Ammon's horn (tissue), 1 donor: ENCODE results near the gene ACAA1.
A peak's percentile ranks its signal among the peaks of the same experiment; 100 is the strongest.

Experiments used
- DNase-seq: peaks from one replicate; pipeline ENCODE4 v3.0.0-alpha.2; 2016; ENCODE audit warnings: low spot score

Gene ACAA1

DNA sequence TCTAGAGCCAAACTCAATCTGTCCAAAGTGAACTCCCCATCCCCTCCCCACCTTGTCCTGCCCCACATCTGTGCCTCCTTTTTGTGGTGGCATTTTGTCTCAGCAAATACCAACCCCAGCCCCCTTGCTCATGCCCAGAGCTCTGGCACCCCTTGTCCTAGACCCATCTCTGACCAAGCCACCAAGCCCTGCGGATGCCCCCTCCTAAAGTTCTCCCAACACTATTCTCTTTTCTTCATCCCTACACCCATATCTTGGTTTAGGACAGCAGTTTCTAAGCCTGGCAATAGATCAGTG, 17.7 kb downstream of the ACAA1 start:
- DNase-seq, result no peak

- DNase-seq, result no peak
Measured at GRCh38 chr3:38118421-38119247, 18.3 kb downstream of the ACAA1 start.

DNA sequence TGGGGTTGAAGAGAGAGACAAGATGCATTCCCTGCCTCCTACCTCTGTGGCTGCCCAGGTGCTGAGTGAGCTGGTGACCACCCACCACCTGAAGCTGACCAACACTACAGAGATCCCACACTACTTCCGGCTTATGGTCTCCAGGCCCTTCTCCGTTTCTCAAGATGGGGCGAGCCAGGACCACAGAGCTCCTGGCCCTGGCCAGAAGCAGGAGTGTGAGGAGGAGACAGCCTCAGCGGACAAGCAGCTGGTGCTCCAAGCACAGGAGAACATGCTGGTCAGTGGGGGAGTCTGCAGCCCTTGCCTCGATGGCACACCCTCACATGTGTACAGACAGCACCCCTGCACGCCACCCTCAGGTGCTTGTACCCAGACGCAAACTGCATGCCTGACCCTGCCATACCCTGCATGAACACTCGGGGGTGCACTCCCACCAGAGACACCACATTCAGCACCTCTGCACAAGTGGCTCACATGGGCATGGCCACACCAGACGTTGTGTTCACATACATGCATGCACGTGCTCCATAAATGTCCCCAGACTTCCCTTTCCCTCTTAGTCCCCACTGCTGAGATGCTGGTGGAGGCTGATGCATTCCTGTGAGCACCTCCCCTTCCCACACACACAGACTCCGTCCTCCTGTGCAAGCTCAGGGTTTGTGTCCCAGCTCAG, 19.0 kb downstream of the ACAA1 start:
- DNase-seq, result peak; percentile 63

DNA sequence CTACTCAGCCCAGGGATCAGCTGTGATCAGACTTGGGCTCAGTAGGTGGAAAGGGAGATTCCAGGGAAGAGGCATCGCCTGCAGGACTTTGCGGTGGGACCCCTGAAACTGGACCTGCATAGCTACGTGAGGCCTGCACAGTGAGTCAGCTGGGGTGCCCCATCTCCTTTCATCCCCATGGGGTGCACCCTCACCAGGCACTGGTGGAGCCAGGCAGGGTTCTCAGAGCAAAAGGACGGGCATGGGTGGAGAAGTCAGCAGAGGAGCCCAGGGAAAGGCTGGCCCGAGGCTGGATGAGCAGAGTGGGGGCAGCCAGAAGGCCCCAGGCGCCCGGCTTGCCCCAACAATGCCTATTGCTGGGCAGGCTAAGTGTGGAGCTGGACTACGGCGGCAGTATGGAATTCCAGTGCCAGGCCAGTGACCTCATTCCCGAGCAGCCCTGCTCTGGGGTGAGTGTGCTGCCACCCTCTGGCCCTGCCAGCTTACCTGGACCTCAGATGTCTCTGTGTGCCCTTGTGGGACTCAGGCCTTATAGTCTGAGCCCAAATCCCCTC, 19.7 kb downstream of the ACAA1 start:
- no peak for DNase-seq

DNA sequence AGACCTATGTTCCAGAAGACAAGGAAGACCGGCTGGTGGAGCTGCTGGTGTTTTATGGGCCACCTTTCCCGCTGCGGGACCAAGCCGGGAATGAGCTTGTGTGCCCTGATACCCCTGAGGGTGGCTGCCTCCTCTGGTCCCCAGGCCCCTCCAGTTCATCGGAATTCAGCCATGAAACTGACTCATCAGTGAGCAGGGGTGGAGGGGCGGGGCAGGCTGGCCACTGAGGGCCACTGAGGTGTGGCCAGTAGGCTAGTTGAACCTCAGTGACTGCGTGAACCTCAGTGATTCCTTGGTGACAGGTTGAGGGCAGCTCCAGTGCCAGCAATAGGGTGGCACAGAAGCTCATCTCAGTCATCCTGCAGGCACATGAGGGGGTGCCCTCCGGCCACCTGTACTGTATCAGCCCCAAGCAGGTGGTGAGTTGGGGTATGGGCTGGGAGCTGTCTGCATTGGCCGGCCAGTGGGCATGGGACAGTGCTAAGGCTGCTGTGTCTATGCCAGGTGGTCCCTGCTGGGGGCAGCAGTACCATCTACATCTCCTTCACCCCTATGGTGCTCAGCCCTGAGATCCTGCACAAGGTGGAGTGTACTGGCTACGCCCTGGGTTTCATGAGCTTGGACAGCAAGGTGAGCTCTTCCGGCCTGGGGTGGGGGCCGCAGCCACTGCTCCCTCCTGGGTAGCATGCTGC, 20.3 kb downstream of the ACAA1 start:
- no peak for DNase-seq

DNA sequence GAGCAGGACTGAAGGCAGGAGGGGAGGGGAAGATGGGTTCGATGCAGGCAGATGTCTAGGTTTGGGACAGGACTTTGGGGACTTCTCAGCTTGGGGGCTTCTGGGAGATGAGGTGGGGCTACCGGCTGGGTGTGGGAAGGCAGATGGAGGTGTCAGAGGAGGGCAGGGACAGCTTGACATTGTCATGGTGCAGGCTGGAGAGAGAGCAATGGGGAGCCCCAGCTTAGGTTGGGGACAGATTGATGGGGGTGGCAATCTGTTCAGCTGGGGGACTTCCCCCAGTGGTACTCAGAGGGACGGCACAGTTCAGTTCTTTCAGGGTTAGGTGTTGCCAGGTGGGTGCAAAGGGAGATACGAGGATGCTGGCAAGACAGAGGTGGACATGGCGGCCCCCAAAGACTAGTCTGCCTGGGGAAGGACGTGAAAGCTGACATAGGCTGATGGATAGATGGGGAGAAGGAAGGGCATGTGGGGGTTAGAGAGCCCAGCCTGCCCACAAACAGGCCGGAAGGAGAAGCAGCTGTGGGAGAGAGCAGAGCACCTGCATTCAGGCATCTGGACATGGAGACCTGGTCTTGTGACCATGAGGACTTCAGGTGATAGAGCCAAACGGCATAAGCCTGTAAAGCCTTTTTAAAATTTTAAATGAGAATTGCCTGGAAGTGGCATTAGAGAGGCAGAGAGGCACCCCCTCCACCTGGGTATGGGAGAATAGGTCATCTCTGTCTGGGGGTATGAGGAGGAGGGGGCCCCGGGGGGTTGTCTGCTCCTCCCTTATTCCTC, 21.1 kb downstream of the ACAA1 start:
- DNase-seq, result no peak

DNA sequence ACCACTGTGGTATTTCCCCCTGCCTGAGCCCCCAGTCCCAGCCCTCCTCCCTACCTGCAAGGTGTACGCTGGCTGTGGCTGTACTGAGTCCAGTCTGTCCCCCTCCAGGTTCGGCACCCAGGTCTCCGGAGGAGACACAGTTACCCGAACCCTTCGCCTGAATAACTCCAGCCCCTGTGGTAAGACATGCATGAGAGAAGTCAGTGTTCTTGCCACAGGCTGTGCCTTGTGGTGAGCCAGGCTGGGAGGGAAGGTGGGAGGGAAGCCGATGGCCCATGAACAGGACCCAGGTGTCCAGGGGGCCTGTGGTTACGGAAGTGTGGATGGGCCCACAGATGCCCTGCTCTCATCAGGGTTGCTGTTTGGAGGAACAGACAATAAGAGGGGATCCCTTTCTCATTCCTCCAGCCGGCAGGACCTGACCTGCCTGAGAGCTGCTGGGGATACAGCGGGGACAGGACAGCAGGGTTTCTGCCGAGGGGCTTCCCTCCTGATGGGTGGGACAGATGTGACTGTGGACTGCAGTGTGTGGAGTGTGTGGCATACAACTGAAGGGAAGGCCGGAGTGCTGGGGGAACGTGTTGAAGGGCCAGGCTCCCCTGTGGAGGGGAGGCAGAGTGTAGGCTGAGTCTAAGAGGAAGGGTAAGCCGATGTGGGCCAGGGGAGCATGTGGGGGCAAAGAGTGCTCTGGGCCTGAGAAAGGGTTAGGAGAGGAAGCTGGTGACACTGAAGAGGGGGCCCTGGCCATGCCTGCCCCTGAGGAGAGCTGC, 21.9 kb downstream of the ACAA1 start:
- DNase-seq, result no peak

DNA sequence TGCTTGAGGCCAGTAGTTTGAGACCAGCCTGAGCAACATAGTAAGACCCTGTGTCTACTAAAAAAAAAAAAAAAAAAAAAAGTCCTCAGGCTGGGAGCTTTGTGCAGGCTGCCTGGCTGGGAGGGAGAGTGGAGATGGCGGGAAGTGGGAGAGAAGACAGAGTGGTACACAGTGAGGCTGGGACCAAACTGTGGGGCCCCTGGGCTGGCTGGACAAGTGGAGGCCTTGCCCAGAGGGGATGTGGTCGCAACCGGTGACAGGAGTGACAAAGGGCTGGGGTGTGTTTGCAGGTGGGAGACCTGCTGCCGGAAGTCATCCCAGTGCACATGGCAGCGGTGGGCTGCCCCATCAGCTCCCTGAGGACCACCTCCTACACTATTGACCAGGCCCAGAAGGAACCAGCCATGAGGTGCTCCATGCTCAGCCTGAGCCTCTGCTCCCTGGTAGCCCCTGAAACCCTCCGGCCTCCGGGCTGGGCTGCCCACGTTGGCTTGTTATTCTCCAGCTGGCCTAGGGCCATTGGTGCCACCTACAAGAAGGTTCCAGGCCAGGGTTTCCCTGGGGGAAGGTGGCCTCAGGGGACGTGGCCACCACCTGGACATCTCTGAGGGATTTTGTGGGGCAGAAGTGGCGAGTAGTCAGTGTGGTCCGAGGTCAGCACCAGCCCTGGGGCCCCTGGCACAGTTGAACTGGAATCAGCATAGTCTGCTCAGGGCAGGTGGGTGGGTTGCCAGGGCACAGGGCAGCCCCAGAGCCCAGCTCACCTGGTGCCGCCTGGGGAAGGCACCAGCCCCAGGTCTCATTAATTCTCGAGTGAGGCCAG, 22.7 kb downstream of the ACAA1 start:
- DNase-seq, result no peak

- DNase-seq, result no peak
Measured at GRCh38 chr3:38112378-38112761, 24.6 kb downstream of the ACAA1 start.

- DNase-seq, result no peak
Measured at GRCh38 chr3:38111696-38112377, 25.1 kb downstream of the ACAA1 start.

- DNase-seq, result no peak
Measured at GRCh38 chr3:38111201-38111600, 25.7 kb downstream of the ACAA1 start.

GRCh38 chr3:38110314-38111050, 26.4 kb downstream of the ACAA1 start:
- DNase-seq, result no peak

GRCh38 chr3:38109580-38110313, 27.2 kb downstream of the ACAA1 start:
- DNase-seq, result no peak

- DNase-seq, result no peak
Measured at GRCh38 chr3:38108649-38109579, 28.0 kb downstream of the ACAA1 start.

DNA sequence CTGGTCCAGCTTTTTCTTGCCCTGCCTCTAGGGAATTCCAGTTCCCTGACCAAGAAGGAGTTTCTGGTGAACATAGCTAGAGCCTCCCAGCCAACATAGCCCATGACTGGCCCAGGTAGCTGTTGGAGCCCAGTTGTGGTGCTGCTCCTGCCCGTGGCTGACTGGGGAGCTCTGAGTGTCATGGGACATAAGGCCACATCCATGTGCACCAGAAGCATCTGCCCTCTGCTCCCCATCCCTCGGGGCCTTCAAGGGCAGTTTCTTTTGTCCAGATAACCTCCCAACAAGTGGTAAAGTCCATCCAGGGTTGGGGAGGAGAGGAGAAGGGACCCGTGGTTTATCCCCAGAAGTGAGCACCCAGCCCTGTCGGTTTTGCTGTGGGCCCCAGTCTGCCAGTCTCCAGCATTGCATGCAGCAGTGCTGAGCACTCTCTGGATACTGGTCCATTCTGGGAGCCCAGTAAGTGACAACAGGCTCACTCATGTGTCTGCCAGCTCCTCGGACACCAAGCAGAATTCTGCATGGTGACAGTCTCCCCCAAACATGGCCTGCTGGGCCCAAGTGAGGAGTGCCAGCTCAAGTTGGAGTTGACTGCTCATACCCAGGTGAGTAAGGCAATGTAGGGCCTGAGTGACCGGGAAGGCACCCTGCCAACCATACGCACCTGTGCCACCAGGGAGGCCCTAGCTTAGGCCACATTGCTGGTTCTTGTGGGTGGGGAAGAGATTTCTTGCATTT, 28.8 kb downstream of the ACAA1 start:
- no peak for DNase-seq

DNA sequence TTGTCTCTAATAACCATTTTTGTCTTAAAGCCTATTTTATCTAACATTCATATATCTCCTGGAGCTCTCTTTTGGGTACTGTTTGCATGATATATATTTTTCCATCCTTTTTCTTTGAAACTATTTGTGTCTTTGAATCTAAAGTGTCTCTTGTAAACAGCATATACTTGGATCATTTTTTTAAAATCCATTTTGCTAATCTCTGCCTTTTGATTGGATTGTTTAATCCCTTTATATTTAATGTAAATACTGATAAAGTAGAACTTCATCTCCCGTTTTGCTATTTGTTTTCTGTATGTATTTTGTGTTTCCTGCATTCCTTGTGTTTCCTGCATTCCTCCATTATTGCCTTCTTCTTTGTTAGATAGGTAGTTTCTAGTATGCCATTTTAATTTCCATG, 31.4 kb downstream of the ACAA1 start:
- no peak for DNase-seq

DNA sequence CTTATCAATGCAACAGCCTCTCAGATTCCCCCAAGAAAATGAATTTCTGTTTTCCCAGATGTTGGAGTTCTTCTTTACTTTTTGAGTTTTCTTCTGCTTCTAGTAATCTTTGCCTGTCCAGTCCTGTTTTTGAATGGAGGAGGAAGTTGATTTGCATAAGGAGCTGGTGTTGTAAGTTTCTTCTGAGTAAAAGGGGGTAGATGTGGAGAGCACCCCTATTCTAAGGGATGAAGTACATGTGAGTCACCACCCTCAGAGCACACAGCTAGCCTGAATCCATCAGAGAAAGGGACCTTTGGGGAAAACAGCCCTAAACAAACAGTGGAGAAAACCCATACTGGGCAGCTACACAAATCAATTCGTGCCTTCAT, 34.5 kb downstream of the ACAA1 start:
- no peak for DNase-seq
